PFSK-1 (cell line): Measurements from ENCODE around the gene KIF26B.

Experiments used
- FOXP2 ChIP-seq: optimal IDR thresholded peaks from 2 replicates; pipeline ENCODE3; 2011; ENCODE audit warnings: borderline replicate concordance, control low read depth, inconsistent platforms; ENCODE audit not compliant: insufficient read depth; ENCODE audit errors: extremely low read length, extremely low read depth
- POLR2AphosphoS5 ChIP-seq: IDR thresholded peaks from 2 replicates; pipeline ENCODE4 v1.6.1; 2012; ENCODE audit warnings: low read depth, mild to moderate bottlenecking, control low read depth, low read length, moderate library complexity
- SIN3A ChIP-seq: IDR thresholded peaks from 2 replicates; pipeline ENCODE4 v1.6.1; 2012; ENCODE audit warnings: mild to moderate bottlenecking, low read length, moderate library complexity, borderline replicate concordance; ENCODE audit not compliant: insufficient read depth
- TAF1 ChIP-seq: IDR thresholded peaks from 2 replicates; pipeline ENCODE4 v1.6.1; 2012; ENCODE audit warnings: low read length, control low read depth, borderline replicate concordance; ENCODE audit not compliant: insufficient read depth
- TF ChIP-seq, protein P1 (sequence below), 2 experiments: IDR thresholded peaks; 2 replicates each; pipeline versions ENCODE4 v1.6.1 to v1.8.0; 2011 to 2012; ENCODE audit warnings: low read depth in 2 of 2, low read length in 2 of 2, control low read depth in 1 of 2, inconsistent platforms in 1 of 2, mild to moderate bottlenecking in 1 of 2, moderate library complexity in 1 of 2; ENCODE audit not compliant: insufficient read depth in 1 of 2

- TF ChIP-seq TAF1 (no peak), POLR2AphosphoS5 (no peak), SIN3A (no peak), FOXP2 (no peak)
- TF ChIP-seq, protein P1, sequence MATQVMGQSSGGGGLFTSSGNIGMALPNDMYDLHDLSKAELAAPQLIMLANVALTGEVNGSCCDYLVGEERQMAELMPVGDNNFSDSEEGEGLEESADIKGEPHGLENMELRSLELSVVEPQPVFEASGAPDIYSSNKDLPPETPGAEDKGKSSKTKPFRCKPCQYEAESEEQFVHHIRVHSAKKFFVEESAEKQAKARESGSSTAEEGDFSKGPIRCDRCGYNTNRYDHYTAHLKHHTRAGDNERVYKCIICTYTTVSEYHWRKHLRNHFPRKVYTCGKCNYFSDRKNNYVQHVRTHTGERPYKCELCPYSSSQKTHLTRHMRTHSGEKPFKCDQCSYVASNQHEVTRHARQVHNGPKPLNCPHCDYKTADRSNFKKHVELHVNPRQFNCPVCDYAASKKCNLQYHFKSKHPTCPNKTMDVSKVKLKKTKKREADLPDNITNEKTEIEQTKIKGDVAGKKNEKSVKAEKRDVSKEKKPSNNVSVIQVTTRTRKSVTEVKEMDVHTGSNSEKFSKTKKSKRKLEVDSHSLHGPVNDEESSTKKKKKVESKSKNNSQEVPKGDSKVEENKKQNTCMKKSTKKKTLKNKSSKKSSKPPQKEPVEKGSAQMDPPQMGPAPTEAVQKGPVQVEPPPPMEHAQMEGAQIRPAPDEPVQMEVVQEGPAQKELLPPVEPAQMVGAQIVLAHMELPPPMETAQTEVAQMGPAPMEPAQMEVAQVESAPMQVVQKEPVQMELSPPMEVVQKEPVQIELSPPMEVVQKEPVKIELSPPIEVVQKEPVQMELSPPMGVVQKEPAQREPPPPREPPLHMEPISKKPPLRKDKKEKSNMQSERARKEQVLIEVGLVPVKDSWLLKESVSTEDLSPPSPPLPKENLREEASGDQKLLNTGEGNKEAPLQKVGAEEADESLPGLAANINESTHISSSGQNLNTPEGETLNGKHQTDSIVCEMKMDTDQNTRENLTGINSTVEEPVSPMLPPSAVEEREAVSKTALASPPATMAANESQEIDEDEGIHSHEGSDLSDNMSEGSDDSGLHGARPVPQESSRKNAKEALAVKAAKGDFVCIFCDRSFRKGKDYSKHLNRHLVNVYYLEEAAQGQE (IDR thresholded peaks at IDR 0.05; ENCODE audit: insufficient read depth in 1 of 2, low read depth in 2 of 2, low read length in 2 of 2): no peak
Measured at GRCh38 chr1:245327360-245327759, 172.6 kb downstream of the KIF26B start.
